ENCODE data around the gene KIRREL3.

The KIRREL3 gene

GRCh38 chr11:126639692-126640091 lies 360.9 kb downstream of the KIRREL3 start:
- no peaks in the 10 kb centered on the region for H3K9me3 ChIP-seq (ENCODE audit: control insufficient read depth in 2 of 2, low read length in 2 of 2)
- H3K36me3 ChIP-seq (ENCODE audit: control insufficient read depth in 2 of 2, insufficient read depth in 2 of 2, low read length in 2 of 2), result no peaks in the 10 kb centered on the region
- H3K4me3 ChIP-seq (ENCODE audit: low read length in 2 of 2), result no peak overlapping the region
- H3K27me3 ChIP-seq (ENCODE audit: control insufficient read depth in 2 of 2, insufficient read depth in 2 of 2, low read length in 2 of 2), result peaks cover 0 to 3% of the 10 kb centered on the region in 2 donors
- H3K9ac ChIP-seq (ENCODE audit: low read depth in 1 of 2, low read length in 2 of 2), result no peak overlapping the region
- no peaks in the 10 kb centered on the region for H3K4me1 ChIP-seq (ENCODE audit: control insufficient read depth in 2 of 2, insufficient read depth in 2 of 2, low read length in 2 of 2)
- no peak overlapping the region for H3K27ac ChIP-seq (ENCODE audit: low read depth in 2 of 2, low read length in 2 of 2)

GRCh38 chr11:126638648-126639047 lies 361.9 kb downstream of the KIRREL3 start:
- Histone ChIP-seq H3K4me1 (ENCODE audit: control insufficient read depth in 2 of 2, insufficient read depth in 2 of 2, low read length in 2 of 2) (no peaks in the 10 kb centered on the region), H3K9me3 (ENCODE audit: control insufficient read depth in 2 of 2, low read length in 2 of 2) (no peaks in the 10 kb centered on the region), H3K9ac (ENCODE audit: low read depth in 1 of 2, low read length in 2 of 2) (no peak overlapping the region), H3K4me3 (ENCODE audit: low read length in 2 of 2) (no peak overlapping the region), H3K27me3 (ENCODE audit: control insufficient read depth in 2 of 2, insufficient read depth in 2 of 2, low read length in 2 of 2) (peaks cover 0 to 3% of the 10 kb centered on the region in 2 donors), H3K27ac (ENCODE audit: low read depth in 2 of 2, low read length in 2 of 2) (no peak overlapping the region), H3K36me3 (ENCODE audit: control insufficient read depth in 2 of 2, insufficient read depth in 2 of 2, low read length in 2 of 2) (no peaks in the 10 kb centered on the region)

GRCh38 chr11:126637795-126638175 lies 362.8 kb downstream of the KIRREL3 start:
- Histone ChIP-seq H3K4me1 (ENCODE audit: control insufficient read depth in 2 of 2, insufficient read depth in 2 of 2, low read length in 2 of 2) (no peaks in the 10 kb centered on the region), H3K36me3 (ENCODE audit: control insufficient read depth in 2 of 2, insufficient read depth in 2 of 2, low read length in 2 of 2) (no peaks in the 10 kb centered on the region), H3K27ac (ENCODE audit: low read depth in 2 of 2, low read length in 2 of 2) (no peak overlapping the region), H3K27me3 (ENCODE audit: control insufficient read depth in 2 of 2, insufficient read depth in 2 of 2, low read length in 2 of 2) (peaks cover 0 to 3% of the 10 kb centered on the region in 2 donors), H3K9ac (ENCODE audit: low read depth in 1 of 2, low read length in 2 of 2) (no peak overlapping the region), H3K9me3 (ENCODE audit: control insufficient read depth in 2 of 2, low read length in 2 of 2) (no peaks in the 10 kb centered on the region), H3K4me3 (ENCODE audit: low read length in 2 of 2) (no peak overlapping the region)

- Histone ChIP-seq H3K36me3 (ENCODE audit: control insufficient read depth in 2 of 2, insufficient read depth in 2 of 2, low read length in 2 of 2) (no peaks in the 10 kb centered on the region), H3K9me3 (ENCODE audit: control insufficient read depth in 2 of 2, low read length in 2 of 2) (no peaks in the 10 kb centered on the region), H3K4me1 (ENCODE audit: control insufficient read depth in 2 of 2, insufficient read depth in 2 of 2, low read length in 2 of 2) (no peaks in the 10 kb centered on the region), H3K27me3 (ENCODE audit: control insufficient read depth in 2 of 2, insufficient read depth in 2 of 2, low read length in 2 of 2) (peaks cover 0 to 3% of the 10 kb centered on the region in 2 donors), H3K27ac (ENCODE audit: low read depth in 2 of 2, low read length in 2 of 2) (no peak overlapping the region), H3K4me3 (ENCODE audit: low read length in 2 of 2) (no peak overlapping the region), H3K9ac (ENCODE audit: low read depth in 1 of 2, low read length in 2 of 2) (no peak overlapping the region)
Observed at GRCh38 chr11:126636911-126637794, 363.4 kb downstream of the KIRREL3 start.

GRCh38 chr11:126635511-126635910 lies 365.1 kb downstream of the KIRREL3 start:
- Histone ChIP-seq H3K9me3 (ENCODE audit: control insufficient read depth in 2 of 2, low read length in 2 of 2) (no peaks in the 10 kb centered on the region), H3K27me3 (ENCODE audit: control insufficient read depth in 2 of 2, insufficient read depth in 2 of 2, low read length in 2 of 2) (peaks cover 0 to 3% of the 10 kb centered on the region in 2 donors), H3K36me3 (ENCODE audit: control insufficient read depth in 2 of 2, insufficient read depth in 2 of 2, low read length in 2 of 2) (no peaks in the 10 kb centered on the region), H3K9ac (ENCODE audit: low read depth in 1 of 2, low read length in 2 of 2) (no peak overlapping the region), H3K4me1 (ENCODE audit: control insufficient read depth in 2 of 2, insufficient read depth in 2 of 2, low read length in 2 of 2) (no peaks in the 10 kb centered on the region), H3K4me3 (ENCODE audit: low read length in 2 of 2) (no peak overlapping the region), H3K27ac (ENCODE audit: low read depth in 2 of 2, low read length in 2 of 2) (no peak overlapping the region)

- Histone ChIP-seq H3K36me3 (ENCODE audit: control insufficient read depth in 2 of 2, insufficient read depth in 2 of 2, low read length in 2 of 2) (no peaks in the 10 kb centered on the region), H3K4me3 (ENCODE audit: low read length in 2 of 2) (no peak overlapping the region), H3K27ac (ENCODE audit: low read depth in 2 of 2, low read length in 2 of 2) (no peak overlapping the region), H3K27me3 (ENCODE audit: control insufficient read depth in 2 of 2, insufficient read depth in 2 of 2, low read length in 2 of 2) (peaks cover 0 to 3% of the 10 kb centered on the region in 2 donors), H3K9me3 (ENCODE audit: control insufficient read depth in 2 of 2, low read length in 2 of 2) (no peaks in the 10 kb centered on the region), H3K4me1 (ENCODE audit: control insufficient read depth in 2 of 2, insufficient read depth in 2 of 2, low read length in 2 of 2) (no peaks in the 10 kb centered on the region), H3K9ac (ENCODE audit: low read depth in 1 of 2, low read length in 2 of 2) (no peak overlapping the region)
Observed at GRCh38 chr11:126634963-126635362, 365.6 kb downstream of the KIRREL3 start.

GRCh38 chr11:126633330-126633729 lies 367.2 kb downstream of the KIRREL3 start:
- no peaks in the 10 kb centered on the region for H3K4me1 ChIP-seq (ENCODE audit: control insufficient read depth in 2 of 2, insufficient read depth in 2 of 2, low read length in 2 of 2)
- no peak overlapping the region for H3K27ac ChIP-seq (ENCODE audit: low read depth in 2 of 2, low read length in 2 of 2)
- no peaks in the 10 kb centered on the region for H3K9me3 ChIP-seq (ENCODE audit: control insufficient read depth in 2 of 2, low read length in 2 of 2)
- H3K36me3 ChIP-seq (ENCODE audit: control insufficient read depth in 2 of 2, insufficient read depth in 2 of 2, low read length in 2 of 2), result no peaks in the 10 kb centered on the region
- peaks cover 0 to 3% of the 10 kb centered on the region in 2 donors for H3K27me3 ChIP-seq (ENCODE audit: control insufficient read depth in 2 of 2, insufficient read depth in 2 of 2, low read length in 2 of 2)
- H3K9ac ChIP-seq (ENCODE audit: low read depth in 1 of 2, low read length in 2 of 2), result no peak overlapping the region
- H3K4me3 ChIP-seq (ENCODE audit: low read length in 2 of 2), result no peak overlapping the region

GRCh38 chr11:126630893-126631798 lies 369.4 kb downstream of the KIRREL3 start:
- no peaks in the 10 kb centered on the region for H3K9me3 ChIP-seq (ENCODE audit: control insufficient read depth in 2 of 2, low read length in 2 of 2)
- H3K36me3 ChIP-seq (ENCODE audit: control insufficient read depth in 2 of 2, insufficient read depth in 2 of 2, low read length in 2 of 2), result no peaks in the 10 kb centered on the region
- H3K27me3 ChIP-seq (ENCODE audit: control insufficient read depth in 2 of 2, insufficient read depth in 2 of 2, low read length in 2 of 2), result no peaks in the 10 kb centered on the region
- no peaks in the 10 kb centered on the region for H3K4me1 ChIP-seq (ENCODE audit: control insufficient read depth in 2 of 2, insufficient read depth in 2 of 2, low read length in 2 of 2)
- no peak overlapping the region for H3K27ac ChIP-seq (ENCODE audit: low read depth in 2 of 2, low read length in 2 of 2)
- H3K4me3 ChIP-seq (ENCODE audit: low read length in 2 of 2), result no peak overlapping the region
- no peak overlapping the region for H3K9ac ChIP-seq (ENCODE audit: low read depth in 1 of 2, low read length in 2 of 2)

GRCh38 chr11:126630488-126630887 lies 370.1 kb downstream of the KIRREL3 start:
- no peak overlapping the region for H3K4me3 ChIP-seq (ENCODE audit: low read length in 2 of 2)
- H3K27ac ChIP-seq (ENCODE audit: low read depth in 2 of 2, low read length in 2 of 2), result no peak overlapping the region
- no peaks in the 10 kb centered on the region for H3K36me3 ChIP-seq (ENCODE audit: control insufficient read depth in 2 of 2, insufficient read depth in 2 of 2, low read length in 2 of 2)
- H3K27me3 ChIP-seq (ENCODE audit: control insufficient read depth in 2 of 2, insufficient read depth in 2 of 2, low read length in 2 of 2), result no peaks in the 10 kb centered on the region
- no peaks in the 10 kb centered on the region for H3K9me3 ChIP-seq (ENCODE audit: control insufficient read depth in 2 of 2, low read length in 2 of 2)
- H3K4me1 ChIP-seq (ENCODE audit: control insufficient read depth in 2 of 2, insufficient read depth in 2 of 2, low read length in 2 of 2), result no peaks in the 10 kb centered on the region
- no peak overlapping the region for H3K9ac ChIP-seq (ENCODE audit: low read depth in 1 of 2, low read length in 2 of 2)
